Naive B cell (primary cell): ENCODE data around the gene ADAMTS1. TPM values are rescaled to one million over a fixed set of nuclear protein-coding genes. Genes with fewer than 3 reads are reported as not detected.

Source experiments
- ATAC-seq, 2 donors: fragments of 150-1000 bp; cut with Tn5 transposase; 2 replicates each; pipeline ENCODE4 v1.10.0; 2021; ENCODE audit warnings: low read depth in 2 of 2, mild to moderate bottlenecking in 2 of 2, moderate library complexity in 2 of 2
- DNase-seq: peaks from one replicate; pipeline ENCODE4 v3.0.0; 2022
- H3K27ac Mint-ChIP-seq, 6 donors: one replicate each; pipeline ENCODE4 v1.8.0; 2020 to 2022; ENCODE audit warnings: mild to moderate bottlenecking in 6 of 6, mixed read lengths in 6 of 6, moderate library complexity in 5 of 6, inconsistent platforms in 2 of 6
- H3K27me3 Mint-ChIP-seq, 3 donors: one replicate each; pipeline ENCODE4 v1.8.0; 2021 to 2022; ENCODE audit warnings: mixed read lengths in 3 of 3, mild to moderate bottlenecking in 1 of 3
- H3K36me3 Mint-ChIP-seq, 2 donors: one replicate each; pipeline ENCODE4 v1.8.0; 2020 to 2022; ENCODE audit warnings: mixed read lengths in 2 of 2, inconsistent platforms in 1 of 2, mild to moderate bottlenecking in 1 of 2
- H3K4me1 Mint-ChIP-seq, 3 donors: one replicate each; pipeline ENCODE4 v1.8.0; 2020 to 2022; ENCODE audit warnings: mixed read lengths in 3 of 3, inconsistent platforms in 1 of 3, mild to moderate bottlenecking in 1 of 3, moderate library complexity in 1 of 3
- H3K4me3 Mint-ChIP-seq, 8 donors: one replicate each; pipeline ENCODE4 v1.8.0; 2020 to 2022; ENCODE audit warnings: mild to moderate bottlenecking in 8 of 8, mixed read lengths in 8 of 8, moderate library complexity in 8 of 8, inconsistent platforms in 2 of 8
- H3K9me3 Mint-ChIP-seq, 7 donors: one replicate each; pipeline ENCODE4 v1.8.0; 2020 to 2022; ENCODE audit warnings: mixed read lengths in 7 of 7, mild to moderate bottlenecking in 5 of 7, inconsistent platforms in 2 of 7, moderate library complexity in 1 of 7
- polyA plus RNA-seq, 6 donors: library from polyadenylated mRNA; unstranded; fragments of 300-500 nt; fragmentation: Illumina TruSeq; gene quantifications; one replicate each; pipeline ENCODE4 v1.2.3, GENCODE V29; 2021; ENCODE audit warnings: low read depth in 6 of 6

Gene ADAMTS1
- polyA plus RNA-seq, 6 donors from 2014 or later: not detected

DNA sequence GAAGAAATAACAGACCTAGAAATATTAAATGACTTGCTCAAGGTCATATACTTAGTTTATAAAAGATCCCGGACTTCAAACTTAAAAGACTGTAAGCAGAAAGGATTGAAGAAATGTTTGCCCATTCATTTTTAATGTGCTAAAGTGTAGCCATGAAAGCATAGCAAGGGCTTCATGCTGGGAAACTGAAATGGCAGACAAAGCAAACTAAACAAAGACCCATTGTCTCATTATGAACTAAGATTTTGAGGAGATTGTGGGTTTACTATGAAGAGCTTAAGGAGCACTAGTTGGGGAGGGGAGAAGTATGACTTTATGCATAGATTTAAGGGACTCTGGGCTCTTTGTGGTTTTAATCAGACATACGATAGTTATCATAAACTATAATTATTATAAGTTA is 26.3 kb downstream of the ADAMTS1 start:
- Mint-ChIP-seq H3K36me3 (no peaks in the 10 kb centered on the region), H3K4me1 (no peaks in the 10 kb centered on the region), H3K4me3 (no peak overlapping the region), H3K9me3 (peaks cover 0 to 6% (median 0%) of the 10 kb centered on the region in 7 donors), H3K27me3 (peaks cover 0 to 4% (median 0%) of the 10 kb centered on the region in 3 donors), H3K27ac (no peak overlapping the region)
- no peak for DNase-seq
- no peak for ATAC-seq

DNA sequence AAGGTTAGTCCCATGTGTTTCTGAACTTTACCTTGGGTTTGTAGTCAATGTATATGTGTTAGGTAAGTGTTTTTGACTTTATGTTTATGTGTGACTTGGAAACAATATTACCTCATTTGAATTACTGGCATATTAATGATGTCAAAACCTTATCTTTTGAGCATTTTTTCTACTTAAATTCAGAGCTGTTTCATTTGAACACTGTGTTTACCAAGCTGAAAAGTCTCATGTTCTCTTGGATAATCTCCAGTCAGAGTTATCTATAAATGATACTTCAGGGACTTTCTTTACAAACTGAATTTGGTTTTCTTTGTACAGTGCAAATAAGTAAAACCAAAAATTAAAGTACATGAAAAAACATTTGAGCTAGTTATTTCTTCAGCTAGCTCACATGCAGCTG is 30.0 kb downstream of the ADAMTS1 start:
- H3K36me3 Mint-ChIP-seq: no peaks in the 10 kb centered on the region
- no peaks in the 10 kb centered on the region for H3K9me3 Mint-ChIP-seq

DNA sequence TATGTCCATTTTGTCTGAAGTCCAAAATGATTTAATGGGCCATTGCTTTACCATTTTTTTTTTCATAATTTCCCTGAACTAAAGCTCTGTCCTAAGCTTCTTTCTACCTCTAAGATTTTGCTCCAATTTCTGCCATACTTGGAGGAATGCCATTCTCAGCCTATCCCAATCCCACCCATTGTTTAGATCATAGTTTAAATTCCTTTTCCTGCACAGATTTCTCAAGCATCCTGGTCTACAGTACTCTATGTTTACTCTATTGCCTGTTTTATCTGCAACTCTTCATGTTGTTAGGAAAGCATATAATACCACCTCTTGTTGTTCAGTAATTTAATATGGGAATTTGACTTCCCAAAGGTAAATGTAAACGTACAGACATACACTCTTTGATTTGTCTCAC is 30.8 kb downstream of the ADAMTS1 start:
- no peaks in the 10 kb centered on the region for H3K4me1 Mint-ChIP-seq
- ATAC-seq: no peak
- peaks cover 0 to 4% (median 0%) of the 10 kb centered on the region in 3 donors for H3K27me3 Mint-ChIP-seq
- H3K9me3 Mint-ChIP-seq: no peaks in the 10 kb centered on the region
- no peak overlapping the region for H3K4me3 Mint-ChIP-seq
- H3K36me3 Mint-ChIP-seq: no peaks in the 10 kb centered on the region
- no peak for DNase-seq
- H3K27ac Mint-ChIP-seq: no peak overlapping the region

More for the DNA sequence above, 30.0 kb downstream of the ADAMTS1 start:
- Mint-ChIP-seq H3K27ac (no peak overlapping the region), H3K4me1 (no peaks in the 10 kb centered on the region), H3K4me3 (no peak overlapping the region), H3K27me3 (peaks cover 0 to 4% (median 0%) of the 10 kb centered on the region in 3 donors)
- ATAC-seq (no peak), DNase-seq (no peak)

- Mint-ChIP-seq H3K27me3 (no peaks in the 10 kb centered on the region), H3K27ac (no peak overlapping the region), H3K9me3 (no peaks in the 10 kb centered on the region), H3K4me3 (no peak overlapping the region), H3K4me1 (no peaks in the 10 kb centered on the region), H3K36me3 (no peaks in the 10 kb centered on the region)
- DNase-seq (no peak), ATAC-seq (no peak)
Observed at GRCh38 chr21:26813426-26813998, 31.7 kb downstream of the ADAMTS1 start.

DNA sequence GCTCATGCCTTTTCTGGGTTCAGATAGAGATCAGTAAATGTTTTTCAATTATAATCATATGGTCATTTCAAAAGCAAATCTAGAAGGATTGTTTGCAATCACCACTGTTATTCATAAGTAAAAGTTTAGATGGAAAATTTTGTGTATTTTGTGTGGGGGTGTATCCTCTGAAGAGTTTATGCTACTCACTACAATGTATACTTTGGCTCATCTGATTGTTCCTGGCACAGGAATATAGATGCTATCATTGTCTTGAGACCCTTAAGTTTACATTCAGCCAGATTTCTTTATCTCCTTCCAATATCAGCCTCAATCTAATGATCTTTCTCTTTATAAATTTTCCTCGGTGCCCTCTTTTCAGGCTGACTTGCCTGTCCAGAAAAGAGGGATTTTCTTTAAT is 33.0 kb downstream of the ADAMTS1 start:
- Mint-ChIP-seq H3K27me3 (peaks cover 0 to 8% (median 0%) of the 10 kb centered on the region in 3 donors), H3K36me3 (no peaks in the 10 kb centered on the region), H3K27ac (no peak overlapping the region), H3K4me3 (no peak overlapping the region), H3K9me3 (peaks cover 0 to 2% (median 0%) of the 10 kb centered on the region in 7 donors), H3K4me1 (no peaks in the 10 kb centered on the region)
- ATAC-seq (no peak), DNase-seq (no peak)

GRCh38 chr21:26811482-26811881 is 33.7 kb downstream of the ADAMTS1 start:
- H3K9me3 Mint-ChIP-seq: peaks cover 0 to 2% (median 0%) of the 10 kb centered on the region in 7 donors
- H3K4me1 Mint-ChIP-seq: no peaks in the 10 kb centered on the region
- DNase-seq (no peak), ATAC-seq (no peak)
- H3K36me3 Mint-ChIP-seq: no peaks in the 10 kb centered on the region
- no peak overlapping the region for H3K27ac Mint-ChIP-seq
- peaks cover 0 to 8% (median 0%) of the 10 kb centered on the region in 3 donors for H3K27me3 Mint-ChIP-seq
- H3K4me3 Mint-ChIP-seq: no peak overlapping the region

GRCh38 chr21:26810676-26811415 is 34.4 kb downstream of the ADAMTS1 start:
- DNase-seq (no peak), ATAC-seq (no peak)
- Mint-ChIP-seq H3K9me3 (peaks cover 0 to 2% (median 0%) of the 10 kb centered on the region in 7 donors), H3K27ac (no peak overlapping the region), H3K27me3 (peaks cover 0 to 8% (median 0%) of the 10 kb centered on the region in 3 donors), H3K4me1 (no peaks in the 10 kb centered on the region), H3K36me3 (no peaks in the 10 kb centered on the region), H3K4me3 (no peak overlapping the region)

GRCh38 chr21:26810266-26810665 is 34.9 kb downstream of the ADAMTS1 start:
- Mint-ChIP-seq H3K4me1 (no peaks in the 10 kb centered on the region), H3K27me3 (peaks cover 0 to 8% (median 0%) of the 10 kb centered on the region in 3 donors), H3K4me3 (no peak overlapping the region), H3K9me3 (peaks cover 0 to 2% (median 0%) of the 10 kb centered on the region in 7 donors), H3K36me3 (no peaks in the 10 kb centered on the region), H3K27ac (no peak overlapping the region)
- ATAC-seq (no peak), DNase-seq (no peak)

GRCh38 chr21:26809745-26810144 is 35.5 kb downstream of the ADAMTS1 start:
- no peak for DNase-seq
- Mint-ChIP-seq H3K27me3 (peaks cover 0 to 8% (median 0%) of the 10 kb centered on the region in 3 donors), H3K4me1 (no peaks in the 10 kb centered on the region), H3K27ac (no peak overlapping the region), H3K4me3 (no peak overlapping the region), H3K36me3 (no peaks in the 10 kb centered on the region), H3K9me3 (peaks cover 0 to 2% (median 0%) of the 10 kb centered on the region in 7 donors)
- no peak for ATAC-seq

DNA sequence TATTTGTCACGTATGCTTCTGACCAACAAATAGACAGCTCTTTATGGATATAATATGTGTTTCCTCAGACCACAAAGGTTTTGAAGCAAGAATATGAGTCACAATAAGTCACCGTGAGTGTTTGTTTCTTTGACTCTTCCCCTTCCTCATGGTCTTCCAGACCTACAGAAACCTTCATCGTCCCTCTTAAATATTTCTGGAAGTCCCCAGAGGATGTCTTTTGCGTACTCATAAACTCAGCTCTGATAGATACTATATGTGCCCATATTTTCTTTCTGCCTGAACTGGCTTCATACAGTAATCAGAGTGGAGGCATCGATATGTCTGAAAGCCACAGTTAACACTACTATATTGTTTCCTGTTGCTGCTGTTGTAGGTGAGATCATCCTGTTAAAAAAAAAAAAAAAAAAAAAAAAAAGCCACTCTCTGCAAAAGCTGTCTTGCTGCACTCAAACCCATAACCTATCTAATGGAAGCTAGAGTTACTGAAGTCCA is 38.4 kb downstream of the ADAMTS1 start:
- no peak for ATAC-seq
- Mint-ChIP-seq H3K27ac (no peak overlapping the region), H3K4me3 (no peak overlapping the region), H3K36me3 (no peaks in the 10 kb centered on the region), H3K27me3 (peaks cover 0 to 8% (median 0%) of the 10 kb centered on the region in 3 donors), H3K4me1 (no peaks in the 10 kb centered on the region), H3K9me3 (peaks cover 0 to 2% (median 0%) of the 10 kb centered on the region in 7 donors)
- DNase-seq: no peak

DNA sequence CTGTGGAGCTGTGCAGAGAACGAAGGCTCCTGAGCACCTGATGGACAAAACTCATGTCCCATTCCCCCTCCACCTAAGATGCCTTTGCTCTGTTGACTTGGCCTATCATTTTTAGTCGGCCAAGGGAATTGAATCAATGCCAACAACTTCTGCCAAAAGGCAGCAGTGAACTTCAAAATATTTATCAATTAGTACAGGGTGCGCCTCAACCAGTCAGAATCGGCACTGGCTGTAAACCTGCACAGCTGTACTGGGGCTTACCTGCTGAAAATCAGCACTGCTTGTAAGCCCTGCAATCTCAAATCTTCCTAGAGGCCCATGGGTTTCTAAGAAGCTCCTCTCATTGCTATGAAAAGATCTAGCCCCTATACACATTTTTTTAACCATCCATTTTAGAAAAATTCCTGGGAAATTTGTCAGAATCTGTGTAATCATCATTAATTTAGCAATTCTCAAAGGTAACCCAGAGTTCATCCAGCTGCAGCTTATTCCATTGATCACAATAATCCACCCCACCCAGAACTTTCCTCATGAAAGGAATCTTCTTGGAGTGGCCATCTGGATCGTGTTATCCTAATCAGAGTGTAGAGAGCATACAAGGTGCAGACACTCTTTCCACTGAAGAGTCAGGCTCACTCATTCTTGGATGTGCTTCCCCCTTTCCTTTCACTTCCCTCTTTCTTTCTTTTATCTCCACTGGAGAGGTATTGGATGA is 40.2 kb downstream of the ADAMTS1 start:
- Mint-ChIP-seq H3K4me1 (no peaks in the 10 kb centered on the region), H3K27ac (no peak overlapping the region), H3K36me3 (no peaks in the 10 kb centered on the region), H3K27me3 (peaks cover 0 to 8% (median 0%) of the 10 kb centered on the region in 3 donors), H3K4me3 (no peak overlapping the region), H3K9me3 (peaks cover 0 to 4% (median 0%) of the 10 kb centered on the region in 7 donors)
- DNase-seq (no peak), ATAC-seq (no peak)

DNA sequence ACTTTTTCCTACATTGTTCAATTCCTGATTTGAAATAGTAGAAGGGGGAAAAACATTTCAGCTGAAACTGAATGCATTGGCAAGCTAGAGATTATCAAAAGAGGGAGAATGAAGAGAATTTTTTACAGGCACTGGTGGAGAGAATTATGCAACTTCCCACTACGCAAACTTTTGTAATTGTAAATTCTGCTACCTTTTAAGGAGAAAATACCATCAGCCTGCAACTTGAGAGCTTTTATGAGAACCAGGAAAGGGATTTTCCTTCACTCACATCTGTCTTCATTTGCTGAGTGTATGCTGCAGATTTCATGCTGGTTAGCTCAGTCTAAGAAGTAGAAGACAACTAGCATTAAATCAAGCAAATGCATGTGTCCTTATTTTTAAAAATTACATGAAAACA is 43.7 kb downstream of the ADAMTS1 start:
- no peak for ATAC-seq
- peaks cover 0 to 16% (median 2%) of the 10 kb centered on the region in 7 donors for H3K9me3 Mint-ChIP-seq
- no peaks in the 10 kb centered on the region for H3K27me3 Mint-ChIP-seq
- H3K4me1 Mint-ChIP-seq: no peaks in the 10 kb centered on the region
- H3K4me3 Mint-ChIP-seq: no peak overlapping the region
- no peak overlapping the region for H3K27ac Mint-ChIP-seq
- H3K36me3 Mint-ChIP-seq: no peaks in the 10 kb centered on the region
- no peak for DNase-seq

GRCh38 chr21:26800970-26801431 is 44.2 kb downstream of the ADAMTS1 start:
- Mint-ChIP-seq H3K4me3 (no peak overlapping the region), H3K27me3 (no peaks in the 10 kb centered on the region), H3K9me3 (peaks cover 0 to 16% (median 2%) of the 10 kb centered on the region in 7 donors), H3K36me3 (no peaks in the 10 kb centered on the region), H3K27ac (no peak overlapping the region), H3K4me1 (no peaks in the 10 kb centered on the region)
- no peak for ATAC-seq
- DNase-seq: no peak
